Subcutaneous adipose tissue (tissue), 4 donors: ENCODE results near the gene DNER. TPM values are rescaled to one million over a fixed set of nuclear protein-coding genes. Genes with fewer than 3 reads are reported as not detected.

Experiments
- CTCF ChIP-seq: fragments of 450-650 bp; IDR thresholded peaks from one replicate; pipeline ENCODE4 v1.5.1; 2016; ENCODE audit warnings: low read depth, mild to moderate bottlenecking, control low read depth, antibody characterized with exemption, moderate library complexity
- total RNA-seq, 4 donors: library from RNA; depleted of rRNA; stranded (reverse); fragments of >200 nt; gene quantifications; one replicate each; pipeline ENCODE4 v1.1.0, GENCODE V29; 2016

DNER gene
- total RNA-seq, 4 donors from 2014 or later: 0.57 to 6.2 (median 3.4) TPM

GRCh38 chr2:229674830-229675530, 39.4 kb downstream of the DNER start:
- TF ChIP-seq CTCF: no peak

DNA sequence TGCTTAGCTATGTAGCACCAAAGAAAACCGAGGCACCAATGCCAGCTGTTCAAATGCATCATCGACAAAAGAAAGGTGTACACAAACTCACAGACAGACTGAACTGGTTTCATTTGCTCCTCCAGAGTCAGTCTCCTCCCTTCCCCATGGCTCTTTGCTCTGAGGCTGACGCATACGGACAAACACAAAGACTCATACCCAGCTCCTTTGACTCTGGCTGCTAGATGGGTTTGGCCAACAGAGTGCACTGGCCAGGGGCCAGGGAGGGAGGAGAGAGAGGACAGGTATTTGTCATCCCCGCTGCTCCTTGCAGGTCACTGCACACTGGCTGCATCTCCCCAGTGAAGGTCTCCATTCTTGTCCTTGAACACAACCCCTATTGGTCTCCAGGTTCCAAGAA, 40.7 kb downstream of the DNER start:
- TF ChIP-seq CTCF: no peak

DNA sequence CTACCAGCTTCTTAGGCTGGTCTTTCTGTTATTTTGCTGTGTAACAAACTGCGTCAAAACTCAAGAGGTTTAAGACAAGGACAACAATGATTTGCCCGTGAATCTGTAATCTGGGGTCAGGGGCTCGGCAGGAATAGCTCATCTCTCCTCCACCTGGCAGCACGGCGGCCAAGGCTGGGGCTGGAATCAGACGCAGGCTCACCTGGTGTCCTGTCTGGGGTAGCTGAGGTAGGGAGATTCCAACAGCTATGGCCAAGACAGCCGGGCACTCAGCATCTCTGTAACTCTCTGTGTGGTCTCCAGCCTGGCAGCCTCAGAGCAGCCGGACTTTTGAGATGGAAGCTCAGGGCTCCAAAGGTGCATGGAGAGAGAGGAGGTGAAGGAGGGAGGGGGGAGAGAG, 42.3 kb downstream of the DNER start:
- TF ChIP-seq CTCF: no peak

DNA sequence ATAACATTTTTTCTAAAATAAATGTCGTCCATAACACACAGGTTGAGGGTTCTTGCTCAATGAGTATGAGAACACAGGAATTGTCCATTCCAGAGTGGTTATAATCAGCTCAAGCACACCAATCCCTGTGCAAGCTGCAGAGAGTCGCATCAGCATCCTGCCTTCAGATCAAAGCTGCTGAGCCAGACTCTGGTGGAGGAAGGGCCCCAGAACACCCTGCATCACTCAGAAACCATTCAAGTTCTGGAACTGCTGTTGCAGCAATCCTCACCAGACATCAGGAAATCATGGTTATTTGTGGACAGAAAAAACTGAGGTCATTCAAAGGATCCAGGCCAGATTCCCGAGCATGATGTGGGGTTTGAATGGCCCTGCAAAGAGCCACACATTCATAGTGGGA, 44.5 kb downstream of the DNER start:
- no peak for TF ChIP-seq CTCF

GRCh38 chr2:229666811-229667210, 47.5 kb downstream of the DNER start:
- no peak for TF ChIP-seq CTCF

DNA sequence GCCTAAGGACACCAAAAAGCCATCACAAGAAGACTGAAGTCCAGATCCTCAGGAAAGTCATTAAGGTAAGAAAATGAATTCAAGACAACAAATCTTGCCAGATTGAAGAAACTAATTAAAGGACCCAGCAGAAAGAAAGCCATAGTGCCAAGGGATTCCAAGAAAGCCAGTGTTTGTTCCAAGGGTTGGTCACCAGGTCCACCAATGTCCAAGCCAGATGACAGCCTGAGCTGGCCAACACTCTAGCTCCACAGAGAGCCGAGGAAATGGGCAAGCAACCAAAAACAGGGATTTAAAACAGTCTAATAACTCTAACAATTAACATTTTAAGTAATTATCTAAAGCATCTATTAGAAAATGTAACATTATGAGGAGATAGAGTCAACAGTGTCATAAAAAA, 49.2 kb downstream of the DNER start:
- no peak for TF ChIP-seq CTCF

GRCh38 chr2:229661478-229661877, 52.9 kb downstream of the DNER start:
- no peak for TF ChIP-seq CTCF
